Activated CD4-positive, CD25-positive, alpha-beta regulatory T cell treated with anti-CD3 and anti-CD28 coated beads, Interleukin-2, amount 50 U/mL, for 24 hours (primary cell): ENCODE measurements around the gene SNX15.

Source experiments
- ATAC-seq, 2 donors: fragments of 150-1000 bp; cut with Tn5 transposase; one replicate each; pipeline ENCODE4 v1.10.0; 2021; ENCODE audit warnings: mild to moderate bottlenecking in 1 of 2, moderate library complexity in 1 of 2

The SNX15 gene

GRCh38 chr11:65085446-65085845 is 58.2 kb downstream of the SNX15 start:
- ATAC-seq = no peak

DNA sequence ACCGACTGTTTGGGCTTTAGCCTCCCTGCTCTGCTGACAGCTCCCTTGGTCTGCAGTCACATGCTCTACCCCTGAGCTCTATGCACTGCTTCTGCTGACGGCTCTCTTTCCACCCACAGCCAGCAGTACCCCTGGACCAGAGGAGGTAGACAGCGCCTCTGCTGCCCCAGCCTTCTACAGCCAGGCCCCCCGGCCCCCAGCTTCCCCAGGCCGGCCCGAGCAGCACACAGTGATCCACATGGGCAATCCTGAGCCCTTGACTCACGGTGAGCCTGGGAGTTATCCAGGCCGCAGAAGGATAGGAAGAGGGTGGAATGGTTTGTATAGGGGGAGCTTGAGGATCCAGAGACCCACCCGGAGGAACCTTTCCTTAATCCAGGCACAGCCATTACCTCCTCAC is 59.6 kb downstream of the SNX15 start:
- no peak for ATAC-seq

DNA sequence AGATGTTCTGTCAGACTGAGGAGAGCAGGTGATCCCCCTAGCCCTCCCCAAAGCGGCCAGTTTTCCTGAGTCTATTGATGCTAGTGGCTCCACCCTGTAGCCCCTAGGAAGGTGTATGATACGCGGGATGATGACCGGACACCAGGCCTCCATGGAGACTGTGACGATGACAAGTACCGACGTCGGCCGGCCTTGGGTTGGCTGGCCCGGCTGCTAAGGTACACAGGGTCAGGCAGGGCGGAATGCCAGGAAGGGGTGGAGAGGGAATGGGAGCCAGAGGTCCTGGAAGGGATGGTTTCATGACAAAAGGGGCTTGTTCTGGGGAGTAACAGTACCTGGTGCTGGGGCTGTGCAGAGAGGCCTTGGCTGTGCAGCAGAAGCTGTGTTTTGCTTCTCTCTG is 60.0 kb downstream of the SNX15 start:
- ATAC-seq = no peak

DNA sequence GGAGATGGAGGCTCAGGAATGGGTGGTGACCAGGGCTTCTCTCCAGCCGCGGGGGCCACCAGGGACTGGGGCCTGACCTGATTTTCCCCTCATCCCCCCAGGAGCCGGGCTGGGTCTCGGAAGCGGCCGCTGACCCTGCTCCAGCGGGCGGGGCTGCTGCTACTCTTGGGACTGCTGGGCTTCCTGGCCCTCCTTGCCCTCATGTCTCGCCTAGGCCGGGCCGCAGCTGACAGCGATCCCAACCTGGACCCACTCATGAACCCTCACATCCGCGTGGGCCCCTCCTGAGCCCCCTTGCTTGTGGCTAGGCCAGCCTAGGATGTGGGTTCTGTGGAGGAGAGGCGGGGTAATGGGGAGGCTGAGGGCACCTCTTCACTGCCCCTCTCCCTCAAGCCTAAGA is 60.6 kb downstream of the SNX15 start:
- ATAC-seq = no peak

DNA sequence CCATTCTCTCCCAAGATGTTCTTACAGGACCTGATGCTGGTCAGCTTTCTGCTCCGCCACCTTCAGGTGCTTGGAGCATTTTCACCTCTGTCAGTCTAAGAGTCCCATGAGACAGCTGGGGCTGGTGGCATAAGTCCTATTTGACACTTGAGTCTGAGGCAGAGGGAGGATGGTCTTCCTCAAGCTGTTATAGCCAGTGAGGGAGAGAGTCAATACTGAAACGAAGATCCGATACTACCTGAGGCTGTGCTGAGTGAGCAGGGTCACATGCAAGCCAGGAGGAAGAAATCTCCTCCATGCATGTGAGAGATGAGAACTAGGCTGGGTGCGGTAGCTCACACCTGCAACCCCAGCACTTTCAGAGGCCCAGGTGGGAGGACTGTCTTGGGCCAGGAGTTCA is 62.4 kb downstream of the SNX15 start:
- no peak for ATAC-seq
